Brain microvascular endothelial cell (primary cell): ENCODE data around the gene BRCA2.
A peak's percentile ranks its signal among the peaks of the same experiment; 100 is the strongest.
"Not testable (repeated sequence)": the region's sequence is repeated elsewhere in the genome, so short reads cannot be mapped to it uniquely, and the experiment has no call there.

ENCODE experiments used
- DNase-seq: peaks from one replicate; pipeline ENCODE4 v3.0.0-alpha.2; 2020
- H3K27ac ChIP-seq: fragments of 250-450 bp; sonication (Bioruptor Pico); 2 replicates; pipeline ENCODE4 v1.5.1; 2020; ENCODE audit warnings: mild to moderate bottlenecking, moderate library complexity
- H3K27me3 ChIP-seq: fragments of 250-450 bp; sonication (Bioruptor Pico); replicated peaks from 2 replicates; pipeline ENCODE4 v1.5.1; 2020; ENCODE audit warnings: mild to moderate bottlenecking
- H3K36me3 ChIP-seq: fragments of 250-450 bp; sonication (Bioruptor Pico); replicated peaks from 2 replicates; pipeline ENCODE4 v1.5.1; 2020; ENCODE audit warnings: mild to moderate bottlenecking
- H3K4me3 ChIP-seq: 2 replicates; pipeline ENCODE4 v1.5.1; 2011; ENCODE audit warnings: low read depth, mild to moderate bottlenecking, control low read depth, low read length, moderate library complexity
- in situ Hi-C: cut with HindIII; loops from 2 replicates; pipeline ENCODE4 v1.10.0; 2017; ENCODE audit warnings: low sequenced_read_pairs, low pct_ligation_motif_present
- TF ChIP-seq, protein P1 (sequence below): IDR thresholded peaks from 2 replicates; pipeline ENCODE4 v1.5.1; 2011; ENCODE audit warnings: low read depth, mild to moderate bottlenecking, moderate library complexity, low read length, control low read depth, inconsistent platforms; ENCODE audit errors: missing control alignments

Gene BRCA2

DNA sequence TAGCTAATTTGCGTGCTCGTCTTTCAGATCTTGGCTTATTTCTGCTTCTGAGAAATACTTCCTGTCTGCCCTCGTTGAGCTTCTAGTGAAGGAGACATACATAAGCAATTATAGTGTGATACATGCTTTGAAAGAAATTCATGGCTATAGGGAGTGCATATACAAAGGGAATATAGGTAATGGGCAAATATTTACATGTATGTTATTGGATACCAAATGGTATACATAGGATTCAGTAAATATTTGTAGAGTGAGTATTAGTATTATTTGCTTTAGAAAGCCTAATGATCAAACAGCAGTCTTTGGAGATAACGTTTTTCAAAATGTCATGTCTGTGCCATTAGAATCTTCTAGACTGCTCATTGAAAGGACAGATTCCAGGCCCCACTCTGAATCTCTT, 5.2 kb downstream of the BRCA2 start:
- no peaks in the 10 kb centered on the region for H3K36me3 ChIP-seq
- DNase-seq: no peak
- in situ Hi-C loops: no loop called here
- H3K4me3 ChIP-seq: no peak overlapping the region
- TF ChIP-seq, protein P1, sequence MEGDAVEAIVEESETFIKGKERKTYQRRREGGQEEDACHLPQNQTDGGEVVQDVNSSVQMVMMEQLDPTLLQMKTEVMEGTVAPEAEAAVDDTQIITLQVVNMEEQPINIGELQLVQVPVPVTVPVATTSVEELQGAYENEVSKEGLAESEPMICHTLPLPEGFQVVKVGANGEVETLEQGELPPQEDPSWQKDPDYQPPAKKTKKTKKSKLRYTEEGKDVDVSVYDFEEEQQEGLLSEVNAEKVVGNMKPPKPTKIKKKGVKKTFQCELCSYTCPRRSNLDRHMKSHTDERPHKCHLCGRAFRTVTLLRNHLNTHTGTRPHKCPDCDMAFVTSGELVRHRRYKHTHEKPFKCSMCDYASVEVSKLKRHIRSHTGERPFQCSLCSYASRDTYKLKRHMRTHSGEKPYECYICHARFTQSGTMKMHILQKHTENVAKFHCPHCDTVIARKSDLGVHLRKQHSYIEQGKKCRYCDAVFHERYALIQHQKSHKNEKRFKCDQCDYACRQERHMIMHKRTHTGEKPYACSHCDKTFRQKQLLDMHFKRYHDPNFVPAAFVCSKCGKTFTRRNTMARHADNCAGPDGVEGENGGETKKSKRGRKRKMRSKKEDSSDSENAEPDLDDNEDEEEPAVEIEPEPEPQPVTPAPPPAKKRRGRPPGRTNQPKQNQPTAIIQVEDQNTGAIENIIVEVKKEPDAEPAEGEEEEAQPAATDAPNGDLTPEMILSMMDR: no peak
- no peak overlapping the region for H3K27ac ChIP-seq
- H3K27me3 ChIP-seq: no peaks in the 10 kb centered on the region

GRCh38 chr13:32323912-32324311, 8.6 kb downstream of the BRCA2 start:
- Histone ChIP-seq H3K36me3 (no peaks in the 10 kb centered on the region), H3K27ac (peak overlapping the region; percentile 75), H3K4me3 (no peak overlapping the region), H3K27me3 (no peaks in the 10 kb centered on the region)
- peak; percentile 45 for DNase-seq
- in situ Hi-C loops: no loop called here
- TF ChIP-seq, protein P1: no peak

DNA sequence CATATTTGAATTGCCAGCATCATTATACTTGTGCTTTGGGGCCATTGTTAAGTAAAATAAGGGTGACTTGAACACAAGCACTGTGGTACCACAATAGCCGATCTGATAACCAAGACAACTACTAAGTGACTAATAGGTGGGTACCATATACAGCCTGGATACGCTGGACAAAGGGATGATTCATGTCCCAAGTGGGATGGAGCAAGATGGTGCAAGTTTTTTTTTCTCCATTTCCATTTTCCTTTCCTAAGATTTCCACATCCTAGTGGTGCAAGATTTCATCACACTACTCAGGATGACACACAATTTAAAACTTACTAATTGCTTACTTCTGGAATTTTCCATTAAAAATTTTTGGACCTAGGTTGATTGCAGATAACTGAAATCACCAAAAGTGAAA, 15.1 kb downstream of the BRCA2 start:
- DNase-seq: peak; percentile 35
- in situ Hi-C loops: no loop called here
- TF ChIP-seq, protein P1: no peak
- H3K27ac ChIP-seq: no peak overlapping the region
- H3K27me3 ChIP-seq: no peaks in the 10 kb centered on the region
- H3K4me3 ChIP-seq: no peak overlapping the region
- H3K36me3 ChIP-seq: no peaks in the 10 kb centered on the region

DNA sequence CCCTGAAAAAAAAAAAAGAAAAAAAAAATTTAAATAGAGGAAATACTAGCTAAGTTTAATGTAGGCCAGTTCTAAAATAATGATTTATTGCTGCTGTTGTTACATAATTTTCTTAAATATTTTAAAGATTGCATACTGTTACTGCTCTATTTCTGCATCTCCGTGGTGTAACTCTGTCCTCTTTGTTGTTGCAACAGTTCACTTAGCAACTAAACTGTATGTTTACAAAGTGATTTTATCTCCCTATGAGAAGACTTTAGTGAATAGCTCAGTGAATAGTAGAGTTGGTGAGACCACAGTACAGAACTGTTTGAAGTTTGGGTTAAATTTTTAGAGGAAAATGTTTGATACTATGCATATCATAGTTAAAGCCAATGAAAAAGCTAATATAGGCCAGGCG, 19.4 kb downstream of the BRCA2 start:
- in situ Hi-C loops: no loop called here
- no peaks in the 10 kb centered on the region for H3K36me3 ChIP-seq
- H3K27me3 ChIP-seq: no peaks in the 10 kb centered on the region
- no peak overlapping the region for H3K4me3 ChIP-seq
- no peak for DNase-seq
- no peak overlapping the region for H3K27ac ChIP-seq
- TF ChIP-seq, protein P1: no peak

DNA sequence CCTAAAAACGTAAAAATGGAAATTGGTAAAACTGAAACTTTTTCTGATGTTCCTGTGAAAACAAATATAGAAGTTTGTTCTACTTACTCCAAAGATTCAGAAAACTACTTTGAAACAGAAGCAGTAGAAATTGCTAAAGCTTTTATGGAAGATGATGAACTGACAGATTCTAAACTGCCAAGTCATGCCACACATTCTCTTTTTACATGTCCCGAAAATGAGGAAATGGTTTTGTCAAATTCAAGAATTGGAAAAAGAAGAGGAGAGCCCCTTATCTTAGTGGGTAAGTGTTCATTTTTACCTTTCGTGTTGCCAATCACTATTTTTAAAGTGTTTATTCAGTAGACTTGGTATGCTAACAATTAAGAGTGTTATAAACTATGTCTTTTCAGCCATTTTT, 25.6 kb downstream of the BRCA2 start:
- in situ Hi-C loops: no loop called here
- TF ChIP-seq, protein P1: no peak
- Histone ChIP-seq H3K4me3 (no peak overlapping the region), H3K27ac (no peak overlapping the region), H3K27me3 (no peaks in the 10 kb centered on the region), H3K36me3 (no peaks in the 10 kb centered on the region)
- DNase-seq: no peak

GRCh38 chr13:32347651-32348050, 32.3 kb downstream of the BRCA2 start:
- Histone ChIP-seq H3K27ac (no peak overlapping the region), H3K27me3 (no peaks in the 10 kb centered on the region), H3K4me3 (no peak overlapping the region), H3K36me3 (no peaks in the 10 kb centered on the region)
- no peak for DNase-seq
- in situ Hi-C loops: no loop called here
- TF ChIP-seq, protein P1: no peak

GRCh38 chr13:32350839-32351441, 35.6 kb downstream of the BRCA2 start:
- in situ Hi-C loops, H3K27me3 ChIP-seq, H3K36me3 ChIP-seq, DNase-seq, H3K4me3 ChIP-seq, H3K27ac ChIP-seq: not testable (repeated sequence)
